Stimulated activated CD8-positive, alpha-beta memory T cell treated with anti-CD3 and anti-CD28 coated beads, Interleukin-12 subunit alpha, Interleukin-12 subunit beta, amount 100 ng/mL, for 24 hours (primary cell): ENCODE measurements around the gene CERS6.

Source experiments
- DNase-seq: peaks from one replicate; pipeline ENCODE4 v3.0.0-alpha.2; 2020; ENCODE audit errors: extremely low read depth

Gene CERS6

DNA sequence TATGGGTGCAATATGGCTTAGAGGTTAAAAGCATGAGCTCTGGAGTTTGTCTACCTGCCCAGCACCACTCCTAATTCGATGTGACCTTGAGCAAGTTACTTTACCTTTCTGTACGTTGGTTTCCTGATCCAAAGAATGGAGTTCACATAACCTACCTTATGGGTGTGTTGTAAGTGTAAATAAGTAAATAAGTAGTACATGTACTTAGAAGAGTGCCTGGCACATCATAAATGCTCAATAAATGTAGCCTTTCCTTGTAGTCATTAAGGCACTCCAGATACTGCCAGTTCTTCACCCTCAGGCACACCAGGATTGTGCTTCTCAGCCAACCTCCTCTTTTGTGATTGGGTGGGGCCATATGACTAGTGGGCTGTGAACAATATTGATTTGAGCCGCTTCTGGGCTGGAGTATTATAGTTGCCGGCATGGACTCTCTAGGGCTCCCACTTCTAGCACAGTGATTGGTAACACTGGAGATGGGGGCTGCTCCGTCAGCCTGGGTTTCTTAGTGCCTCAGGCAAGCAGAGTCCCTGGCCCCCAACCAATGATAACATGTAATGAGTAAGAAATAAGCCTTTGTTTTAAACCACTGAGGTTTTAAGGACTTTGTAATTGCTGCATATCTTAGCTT is 244.7 kb downstream of the CERS6 start:
- no peak for DNase-seq

DNA sequence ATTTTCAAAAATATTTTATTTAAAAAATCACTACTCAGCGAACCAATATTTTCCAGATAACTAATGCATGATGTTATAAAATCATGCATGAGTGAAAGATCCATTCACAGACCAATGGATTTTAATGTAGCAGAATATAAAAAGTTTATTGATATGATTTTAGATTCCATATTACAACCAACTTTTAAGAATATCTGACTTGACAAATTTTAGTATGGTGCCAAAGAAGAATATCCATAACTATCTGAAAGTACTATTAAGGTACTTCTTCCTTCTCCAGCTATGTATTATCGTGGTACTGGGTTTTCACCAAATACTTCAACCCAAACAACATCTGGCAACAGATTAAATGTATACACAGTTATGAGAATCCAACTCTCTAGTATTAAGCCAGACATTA is 246.5 kb downstream of the CERS6 start:
- no peak for DNase-seq

DNA sequence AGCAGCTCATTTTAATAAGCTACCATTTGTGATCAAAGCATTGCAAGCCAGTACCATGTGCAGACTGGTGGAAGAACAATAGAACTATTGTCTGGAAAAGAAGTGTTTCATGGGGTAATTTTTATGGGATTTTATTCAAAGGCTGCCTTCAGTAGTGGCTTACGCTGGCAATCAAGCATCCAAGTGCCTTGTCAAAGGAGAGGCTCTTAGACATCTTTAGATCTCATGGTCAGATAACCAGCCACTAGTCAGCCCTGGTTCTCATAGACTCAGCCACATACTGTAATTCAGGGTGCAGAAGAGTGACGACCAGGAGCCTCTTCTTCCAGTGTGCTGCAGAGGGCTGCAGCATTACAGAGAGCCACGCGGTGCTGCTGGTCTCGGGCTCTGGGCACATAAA is 247.9 kb downstream of the CERS6 start:
- DNase-seq: no peak

DNA sequence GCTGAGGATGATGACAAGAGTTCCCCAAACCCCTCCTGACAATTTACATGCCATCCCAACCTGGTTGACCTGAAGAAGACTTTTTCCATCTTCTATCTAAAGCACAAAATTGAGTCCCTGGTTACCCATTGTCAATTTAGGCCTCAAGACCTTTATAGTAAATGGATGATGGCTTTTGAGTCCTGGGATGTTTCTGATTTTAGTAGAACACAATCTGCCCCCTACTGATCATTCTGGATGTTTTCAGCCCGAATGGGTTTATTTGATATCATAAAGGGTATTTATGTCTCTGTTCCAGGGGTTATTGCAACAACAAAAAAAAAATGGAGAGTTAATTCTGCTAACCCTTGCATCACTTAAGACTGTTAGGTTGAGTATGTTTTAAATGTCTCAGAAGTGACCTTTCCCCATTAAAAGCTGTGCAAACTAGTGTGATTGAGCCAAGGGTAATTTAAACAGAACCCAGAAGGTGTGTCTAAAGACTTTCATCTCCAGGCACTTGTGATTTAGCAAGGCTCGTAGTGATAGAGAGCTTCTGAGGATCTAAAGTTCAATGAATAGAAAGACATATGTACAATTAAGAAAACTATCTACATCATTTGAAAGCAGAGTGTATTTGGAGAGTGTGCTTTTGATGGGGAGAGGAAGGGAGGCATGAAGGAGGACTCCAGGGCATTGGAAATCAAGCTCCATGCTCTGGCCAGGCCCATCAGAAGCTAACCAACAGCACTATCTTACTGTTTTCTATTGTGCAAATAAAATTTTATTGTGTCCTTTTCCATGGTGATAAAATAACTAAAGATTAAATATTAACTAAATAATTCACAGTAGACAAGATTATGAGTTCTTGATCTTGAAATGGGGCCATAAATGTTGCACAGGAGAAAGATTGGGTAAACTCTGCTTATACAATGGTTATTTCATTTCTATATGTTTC is 249.7 kb downstream of the CERS6 start:
- no peak for DNase-seq

DNA sequence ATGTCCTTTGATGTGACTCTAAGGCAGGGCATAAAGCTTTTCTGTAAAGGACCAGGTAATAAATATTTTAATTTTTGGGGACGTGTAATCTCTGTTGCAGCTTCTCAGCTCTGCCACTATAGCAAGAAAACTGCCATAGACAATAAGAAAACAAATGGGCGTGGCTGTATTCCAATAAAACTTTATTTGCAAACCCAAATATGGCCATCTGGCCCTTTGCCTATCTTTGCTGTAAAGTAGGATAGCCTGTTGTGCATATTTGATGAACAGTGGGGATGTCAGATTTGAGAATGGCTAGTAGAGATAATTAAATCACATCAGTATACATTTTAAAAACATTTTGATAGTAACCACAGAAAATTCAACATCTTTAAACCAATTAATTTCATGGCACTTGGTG is 250.7 kb downstream of the CERS6 start:
- DNase-seq: no peak

DNA sequence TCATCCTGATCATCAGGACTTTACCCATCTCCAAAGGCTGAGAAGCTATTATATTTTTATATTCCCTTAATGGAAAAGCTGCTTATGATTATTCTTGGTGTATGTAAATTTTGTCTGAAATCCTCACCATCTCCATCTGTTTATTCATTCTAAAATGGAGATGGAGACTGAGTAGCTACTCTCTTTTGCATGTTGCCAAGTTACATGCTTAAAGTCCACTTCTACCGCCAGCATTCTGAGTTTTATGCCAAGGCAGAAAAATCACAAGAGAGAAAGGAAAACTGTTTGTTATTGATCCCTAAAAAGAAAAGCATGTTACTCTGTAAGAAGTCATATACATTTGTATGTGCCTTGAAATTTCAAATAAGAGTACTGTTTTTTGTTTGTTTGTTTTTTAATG is 252.0 kb downstream of the CERS6 start:
- DNase-seq: no peak

DNA sequence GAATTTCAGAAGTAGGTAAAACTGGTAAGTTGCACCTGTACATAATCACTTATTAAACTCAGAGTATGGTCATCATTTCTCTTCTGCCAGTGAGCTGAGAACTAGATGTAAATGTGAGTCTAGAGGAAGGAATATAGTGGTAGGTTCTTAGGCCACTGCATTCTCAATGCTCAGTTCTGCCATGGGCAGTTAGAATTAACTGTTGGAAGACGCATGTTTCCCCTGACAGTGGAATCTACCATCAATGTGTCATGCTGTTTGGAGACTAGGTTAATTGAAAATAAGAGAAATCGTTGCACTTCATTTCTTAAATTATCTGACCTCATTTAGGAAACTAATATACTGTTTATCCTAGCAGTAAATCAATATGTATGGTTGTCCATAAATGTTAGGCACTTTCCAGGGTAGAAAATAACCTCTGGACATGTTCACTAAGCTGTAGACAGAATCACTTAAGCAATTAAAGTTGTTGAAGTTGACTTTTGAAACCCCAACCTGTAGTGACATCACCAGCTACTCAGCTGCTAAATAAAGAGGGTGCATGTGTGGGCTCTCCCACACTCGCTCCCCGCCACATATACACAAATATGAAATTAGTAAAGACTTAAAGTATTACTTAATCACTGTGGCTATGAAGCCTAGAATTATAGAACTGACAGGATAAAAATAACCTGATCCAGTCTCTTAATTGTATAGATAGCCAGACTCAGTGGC is 254.8 kb downstream of the CERS6 start:
- DNase-seq: no peak

DNA sequence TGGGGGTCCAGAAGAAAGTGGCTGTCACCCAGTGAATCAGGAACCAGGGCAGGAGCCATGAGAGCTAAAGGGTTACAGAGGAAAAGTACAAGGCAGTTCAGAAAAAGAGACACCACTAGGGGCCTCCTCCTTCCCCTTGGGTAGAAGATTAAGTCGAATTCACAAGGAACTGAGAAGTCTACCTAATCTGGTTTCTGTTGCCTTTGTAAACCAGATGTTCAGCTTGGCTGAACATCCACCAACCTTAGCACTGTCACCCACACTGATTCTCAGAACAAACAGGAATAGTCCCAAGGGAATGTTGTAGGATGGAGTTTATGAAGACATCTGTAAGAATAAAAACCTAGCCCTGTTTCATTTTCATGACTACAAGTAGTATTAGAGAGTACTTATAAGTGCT is 256.0 kb downstream of the CERS6 start:
- no peak for DNase-seq

DNA sequence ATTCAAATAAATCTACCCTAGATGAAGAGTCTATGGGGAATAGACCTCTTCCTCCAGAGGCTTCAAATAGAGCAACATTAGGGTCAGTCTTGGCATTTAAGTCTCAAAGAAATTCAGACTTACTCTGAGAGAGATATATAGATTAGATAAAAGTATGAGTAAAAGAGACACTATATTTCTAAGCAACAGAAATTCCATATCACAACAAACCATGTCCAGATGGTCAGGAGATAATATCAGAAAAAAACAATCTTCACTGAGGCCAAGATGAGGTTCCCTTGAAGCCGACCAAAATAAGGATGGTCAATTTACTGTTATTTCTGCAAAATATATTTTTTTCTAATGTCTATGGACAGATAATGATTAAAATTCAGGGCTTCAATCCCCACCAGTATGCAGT is 257.3 kb downstream of the CERS6 start:
- no peak for DNase-seq

DNA sequence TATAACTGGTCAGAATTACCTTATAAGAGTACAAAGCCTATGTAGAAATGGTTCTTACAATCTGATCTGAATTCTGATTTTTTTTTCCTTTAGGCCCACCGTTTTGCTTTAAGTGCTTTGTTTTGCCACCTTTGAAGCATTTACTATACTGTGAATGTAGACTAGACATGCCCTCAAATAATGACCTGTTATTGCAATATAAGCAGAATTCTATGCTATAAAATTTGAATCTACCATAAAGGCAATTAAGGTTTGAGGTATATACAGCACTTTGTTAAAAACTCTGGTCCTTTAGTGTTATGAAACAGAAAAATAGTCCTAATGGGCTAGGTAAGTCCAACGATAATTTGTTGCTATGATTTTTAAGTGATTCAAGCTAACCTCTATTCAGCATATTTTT is 259.8 kb downstream of the CERS6 start:
- DNase-seq: no peak

DNA sequence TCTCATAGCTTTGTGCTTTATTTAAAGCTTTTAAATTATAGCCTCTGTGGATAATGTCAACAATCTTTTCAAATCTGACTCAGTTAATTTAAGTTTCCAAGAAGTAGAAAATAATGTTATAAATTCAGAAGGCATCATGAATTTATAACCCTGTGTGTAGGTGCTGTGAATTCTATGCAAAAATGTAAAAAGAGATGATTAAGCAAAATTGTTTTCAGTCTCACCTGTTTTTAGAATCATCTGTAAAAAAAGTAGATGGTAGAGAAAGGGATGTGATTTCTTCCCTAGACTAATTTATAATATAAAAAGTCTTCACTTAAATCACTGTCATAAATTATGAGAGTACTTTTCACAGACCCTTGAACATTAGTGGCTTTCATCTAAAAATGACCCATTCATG is 260.8 kb downstream of the CERS6 start:
- DNase-seq: no peak

DNA sequence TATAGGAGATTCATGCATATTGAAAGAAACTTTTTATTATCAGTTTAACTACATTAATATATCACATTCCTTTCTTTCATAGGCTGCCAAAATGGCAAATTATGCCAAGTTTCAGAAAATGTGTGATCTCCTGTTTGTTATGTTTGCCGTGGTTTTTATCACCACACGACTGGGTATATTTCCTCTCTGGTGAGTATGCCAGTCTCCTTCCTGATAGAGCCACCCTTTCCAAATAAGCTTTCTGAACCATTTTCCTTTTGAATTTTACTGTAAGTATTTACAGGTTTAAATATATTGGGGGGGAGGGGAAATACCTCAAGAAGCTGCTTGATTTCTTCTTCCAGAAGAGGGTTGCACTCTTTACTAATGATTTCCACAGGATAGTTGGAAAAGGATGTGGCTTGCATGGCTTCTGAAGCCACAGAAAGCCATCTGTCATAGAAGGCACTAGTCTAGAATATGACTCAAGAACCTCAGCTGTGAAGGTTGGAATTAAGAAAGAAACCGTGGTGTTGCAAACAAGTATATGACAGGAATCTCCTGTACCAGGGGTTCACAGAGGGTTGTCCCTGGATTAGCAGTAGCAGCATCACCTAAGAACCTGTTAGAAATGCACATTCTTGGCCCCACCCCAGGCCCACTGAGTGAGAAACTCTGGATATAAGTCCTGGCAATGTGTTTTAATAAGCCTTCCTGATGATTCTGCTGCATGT is 261.9 kb downstream of the CERS6 start:
- DNase-seq: no peak

DNA sequence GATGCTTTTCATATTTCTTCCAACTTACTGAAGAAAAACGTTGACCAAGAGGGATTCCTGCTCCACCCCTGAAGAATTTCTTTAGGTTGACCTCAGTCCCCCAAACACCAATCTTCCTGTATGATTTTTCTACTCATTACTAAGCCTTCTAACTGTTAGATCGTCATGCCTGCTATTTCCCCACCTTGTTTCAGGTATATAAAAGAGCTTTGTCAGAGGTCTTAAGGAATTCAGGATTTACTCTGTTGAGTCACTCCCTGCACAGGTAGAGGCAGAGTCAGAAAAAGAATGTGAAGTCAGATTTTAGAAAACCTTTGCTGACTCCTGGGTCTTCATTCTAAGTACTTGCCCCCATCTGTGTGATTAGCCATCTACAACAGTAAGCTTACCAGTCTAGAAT is 262.6 kb downstream of the CERS6 start:
- no peak for DNase-seq

DNA sequence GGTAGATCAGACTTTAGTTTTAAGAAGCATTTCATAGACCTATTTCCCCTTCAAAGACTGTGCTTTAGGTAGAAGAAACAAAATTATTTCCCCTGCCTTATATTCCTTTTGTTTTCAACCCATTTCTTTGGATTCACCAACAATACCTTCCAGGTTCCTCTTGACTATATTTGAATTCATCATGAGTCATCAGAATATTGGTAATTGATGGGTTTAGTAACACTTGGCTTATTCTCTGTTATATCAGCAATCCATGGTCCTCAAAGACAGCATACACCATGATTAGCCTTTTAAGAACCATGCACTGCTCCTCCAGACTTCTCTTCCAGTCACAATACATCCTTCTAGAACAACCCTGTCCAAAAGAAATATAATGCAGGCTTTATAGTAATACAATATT is 263.4 kb downstream of the CERS6 start:
- DNase-seq: no peak

DNA sequence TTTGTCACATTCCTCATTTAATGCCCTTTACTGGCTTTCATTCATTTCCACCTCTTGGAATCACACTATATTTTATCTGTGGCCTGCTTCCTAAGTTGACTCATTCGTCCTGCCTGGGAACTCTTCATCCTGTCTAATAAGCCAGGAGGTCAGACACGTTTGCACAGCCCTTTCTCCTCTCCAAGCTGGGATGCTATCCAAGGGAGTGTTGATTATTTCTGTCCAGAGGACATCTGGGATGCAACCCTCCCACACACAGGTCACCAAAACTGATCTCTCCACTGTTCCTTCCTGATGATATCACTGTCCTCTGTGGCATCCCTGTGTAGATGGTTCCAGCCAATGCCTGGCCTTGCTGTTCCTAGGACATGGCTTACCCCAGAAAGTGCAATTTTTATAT is 266.5 kb downstream of the CERS6 start:
- no peak for DNase-seq

DNA sequence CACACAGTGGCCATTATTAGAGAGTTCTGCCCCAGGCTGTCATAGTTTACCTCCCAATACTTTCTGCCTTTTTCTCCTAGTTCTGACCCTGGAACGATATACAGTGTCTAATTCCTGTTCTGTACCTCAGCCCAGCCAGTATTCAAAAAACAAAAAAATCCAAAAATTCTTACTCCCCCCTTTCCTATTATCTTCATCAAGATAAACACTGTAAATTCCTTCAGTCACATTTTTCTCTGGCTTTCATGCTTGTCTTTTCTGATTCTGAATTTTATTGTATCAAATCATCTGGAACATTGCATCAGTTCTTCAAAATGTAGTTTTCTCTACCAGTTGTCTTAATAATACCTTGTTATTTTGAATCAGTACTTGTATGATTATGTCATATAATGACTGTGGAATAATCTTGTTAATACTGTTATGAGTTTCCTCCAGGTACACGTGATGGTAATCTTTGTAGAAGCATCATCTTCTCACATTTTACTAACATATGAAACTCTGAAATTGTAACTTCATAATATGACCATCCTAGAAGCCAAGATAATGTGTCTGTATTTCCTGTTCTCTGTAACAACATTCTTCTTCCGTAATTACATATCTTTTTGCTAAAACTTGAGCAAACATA is 267.3 kb downstream of the CERS6 start:
- DNase-seq: no peak

DNA sequence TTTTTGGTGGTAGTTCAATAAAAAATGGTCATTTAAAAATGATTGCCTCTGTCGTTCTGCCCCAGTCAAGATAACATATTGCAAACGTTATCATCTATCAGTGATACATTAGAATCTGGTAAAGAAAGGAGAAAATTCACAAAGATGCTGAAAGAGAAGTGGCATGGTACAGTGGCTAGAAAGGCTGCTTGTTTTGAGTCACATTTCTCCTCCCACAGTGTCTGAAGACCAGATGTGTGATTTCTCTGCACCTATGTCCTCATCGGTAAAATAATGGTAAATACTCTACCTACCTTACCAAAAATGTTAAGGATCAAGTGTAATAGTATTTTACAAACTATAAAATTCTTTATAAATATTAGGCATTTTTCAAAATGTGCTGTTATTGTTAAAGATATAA is 270.3 kb downstream of the CERS6 start:
- no peak for DNase-seq

DNA sequence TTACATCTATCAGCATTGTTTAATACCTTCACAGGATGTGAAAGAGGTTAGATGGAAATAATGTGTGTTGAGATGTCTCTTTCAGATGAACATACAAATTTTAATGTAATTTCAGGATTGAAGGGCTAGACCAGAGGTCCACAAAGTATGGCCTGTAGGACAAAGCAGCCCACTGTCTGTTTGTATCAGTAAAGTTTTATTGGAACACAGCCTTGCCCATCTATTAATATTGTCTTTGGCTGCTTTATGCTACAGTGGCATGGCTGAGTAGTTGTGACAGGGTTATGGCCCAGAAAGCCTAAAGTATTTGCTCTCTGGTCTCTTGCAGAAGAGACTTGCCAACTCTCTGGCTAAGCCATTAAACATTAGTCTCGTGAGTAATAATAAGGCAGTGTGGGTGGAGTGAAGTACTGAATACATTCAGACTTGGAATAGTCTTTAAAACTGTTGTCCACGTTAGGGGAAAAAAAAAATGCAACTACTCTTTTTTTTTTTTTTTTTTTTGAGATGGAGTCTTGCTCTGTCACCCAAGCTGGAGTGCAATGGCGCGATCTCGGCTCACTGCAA is 271.9 kb downstream of the CERS6 start:
- no peak for DNase-seq

DNA sequence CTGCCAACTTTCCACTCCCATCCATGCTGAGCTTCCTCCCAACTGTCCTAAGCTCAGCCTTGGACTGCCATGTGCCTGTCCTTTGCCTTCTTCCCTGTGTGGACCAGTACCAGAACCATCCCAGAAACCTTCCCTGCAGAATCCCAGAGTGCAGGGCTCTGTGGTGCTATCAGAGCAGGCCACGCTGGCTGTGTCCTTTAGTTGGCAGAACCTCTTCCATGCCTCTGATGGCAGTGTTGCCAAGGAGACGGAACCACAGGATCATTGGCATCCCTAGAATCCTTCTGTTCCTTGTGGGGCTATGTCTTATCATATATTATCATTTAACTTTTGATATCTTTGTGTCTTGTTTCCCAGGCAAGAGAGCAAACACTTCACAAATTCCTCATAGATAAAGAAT is 273.4 kb downstream of the CERS6 start:
- DNase-seq: no peak

DNA sequence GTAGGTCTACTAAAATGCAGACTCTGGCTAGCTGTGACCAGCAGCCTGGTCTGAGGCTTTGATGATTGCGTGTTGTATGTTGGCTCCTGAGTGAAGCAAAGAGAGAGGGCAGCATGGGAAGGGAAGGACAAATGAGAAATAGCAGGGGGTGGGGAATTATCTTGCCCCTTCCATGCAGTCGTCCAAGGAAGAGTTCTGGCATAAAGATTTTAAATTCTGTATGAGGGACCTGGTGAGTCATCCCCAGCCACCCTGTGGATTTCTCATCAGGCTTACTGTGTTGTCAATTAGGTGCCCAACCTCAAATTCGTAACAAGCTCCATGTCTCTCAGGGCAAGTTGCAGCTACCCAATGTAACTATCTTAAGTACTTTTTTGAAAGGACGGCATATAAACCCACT is 274.3 kb downstream of the CERS6 start:
- no peak for DNase-seq

DNA sequence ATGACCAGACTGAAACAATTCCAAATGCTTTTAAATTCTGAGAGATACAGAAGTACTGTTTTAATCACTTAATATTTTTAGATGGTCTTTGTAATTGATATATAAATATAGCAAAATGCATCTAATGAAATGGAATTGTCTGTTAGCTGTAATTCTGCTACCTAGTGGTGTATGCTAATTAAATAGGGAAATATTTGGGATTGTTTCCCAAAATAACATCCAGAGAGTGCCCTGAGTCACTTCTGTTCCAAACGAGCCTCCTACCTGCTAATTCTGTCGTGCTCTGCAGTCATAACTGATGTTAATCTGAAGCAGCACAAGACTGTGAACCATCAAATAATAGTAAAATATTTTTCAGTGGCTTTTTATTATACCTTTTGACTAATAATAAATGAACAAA is 274.9 kb downstream of the CERS6 start:
- no peak for DNase-seq
